ENCODE results near the gene HSPA1B.

- TF ChIP-seq CTCF (IDR thresholded peaks at IDR 0.05): no peak
- TF ChIP-seq ZFX (IDR thresholded peaks at IDR 0.05; ENCODE audit: borderline replicate concordance): no peak
Measured at GRCh38 chr6:31821301-31822035, 6.1 kb upstream of the HSPA1B start.

All from 22Rv1 (cell line).